KOPT-K1 (cell line): Measurements from ENCODE around the gene RNF13.
"Not testable (repeated sequence)": the region's sequence is repeated elsewhere in the genome, so short reads cannot be mapped to it uniquely, and the experiment has no call there.

Experiments
- H3K27ac ChIP-seq: fragments of 200-600 bp; sonication (generic); 2 replicates; pipeline ENCODE4 v1.5.1; 2016; ENCODE audit warnings: antibody characterized with exemption, mild to moderate bottlenecking, low read depth, low read length; ENCODE audit not compliant: poor library complexity, severe bottlenecking
- H3K36me3 ChIP-seq: fragments of 200-600 bp; sonication (generic); 2 replicates; pipeline ENCODE4 v1.5.1; 2017; ENCODE audit warnings: antibody characterized with exemption, mild to moderate bottlenecking, low read length, moderate library complexity; ENCODE audit not compliant: insufficient read depth
- H3K9me3 ChIP-seq: fragments of 200-600 bp; sonication (generic); 2 replicates; pipeline ENCODE4 v1.5.1; 2017; ENCODE audit warnings: antibody characterized with exemption, low read length, mild to moderate bottlenecking; ENCODE audit not compliant: insufficient read depth, poor library complexity, severe bottlenecking

Gene RNF13

GRCh38 chr3:149844091-149844490 is 31.1 kb downstream of the RNF13 start:
- Histone ChIP-seq H3K27ac (no peak overlapping the region), H3K9me3 (peaks cover 13% of the 10 kb centered on the region), H3K36me3 (peaks cover 20% of the 10 kb centered on the region)

GRCh38 chr3:149845570-149846244 is 32.7 kb downstream of the RNF13 start:
- Histone ChIP-seq H3K36me3 (peaks cover 22% of the 10 kb centered on the region), H3K9me3 (no peaks in the 10 kb centered on the region), H3K27ac (no peak overlapping the region)

DNA sequence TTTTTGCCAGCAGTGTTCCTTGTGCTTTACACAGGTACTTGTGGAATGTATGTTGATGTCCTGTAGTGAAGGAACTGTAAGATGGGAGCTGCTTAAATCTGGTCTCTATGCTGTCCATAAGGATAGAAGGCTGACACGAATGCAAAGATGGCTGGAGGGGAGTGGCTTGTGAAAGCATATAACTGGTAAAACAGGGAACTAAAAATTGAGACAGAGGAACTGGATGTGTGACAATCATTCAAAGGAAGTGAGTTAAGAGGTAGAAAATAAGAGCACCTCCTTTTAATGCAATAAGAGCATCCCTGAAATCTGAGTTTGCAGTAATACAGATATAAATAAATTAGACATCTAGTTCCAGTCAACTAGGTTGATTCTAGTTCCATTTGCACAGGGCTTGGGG is 35.2 kb downstream of the RNF13 start:
- peaks cover 28% of the 10 kb centered on the region for H3K36me3 ChIP-seq
- H3K9me3 ChIP-seq, result no peaks in the 10 kb centered on the region
- no peak overlapping the region for H3K27ac ChIP-seq

DNA sequence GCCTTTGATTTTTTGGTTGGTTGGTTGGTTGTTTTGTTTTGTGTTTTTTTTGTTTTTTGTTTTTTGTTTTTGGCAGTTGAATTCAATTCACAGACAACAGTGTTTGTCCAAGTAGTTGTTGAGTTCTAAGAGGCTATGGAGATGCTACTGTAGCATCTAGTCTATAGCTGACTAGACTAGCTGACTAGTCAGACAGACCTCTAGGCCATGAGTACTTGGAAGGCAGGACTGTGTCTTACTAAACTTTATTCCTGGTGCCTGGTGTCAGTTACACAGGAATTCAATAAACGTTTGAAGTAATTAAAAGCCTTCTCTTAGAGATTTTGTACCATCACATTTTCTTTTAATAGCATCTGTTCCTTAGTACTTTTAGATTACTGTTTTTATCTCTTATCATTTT is 35.7 kb downstream of the RNF13 start:
- H3K36me3 ChIP-seq, result peaks cover 28% of the 10 kb centered on the region
- H3K9me3 ChIP-seq, result no peaks in the 10 kb centered on the region
- H3K27ac ChIP-seq, result no peak overlapping the region

GRCh38 chr3:149850787-149851584 is 38.0 kb downstream of the RNF13 start:
- Histone ChIP-seq H3K36me3 (peaks cover 49% of the 10 kb centered on the region), H3K27ac (no peak overlapping the region), H3K9me3 (no peaks in the 10 kb centered on the region)

GRCh38 chr3:149858911-149859310 is 45.9 kb downstream of the RNF13 start:
- Histone ChIP-seq H3K36me3 (peaks cover 20% of the 10 kb centered on the region; the same call in 1 of the 2 replicates), H3K27ac (no peak overlapping the region), H3K9me3 (no peaks in the 10 kb centered on the region)

DNA sequence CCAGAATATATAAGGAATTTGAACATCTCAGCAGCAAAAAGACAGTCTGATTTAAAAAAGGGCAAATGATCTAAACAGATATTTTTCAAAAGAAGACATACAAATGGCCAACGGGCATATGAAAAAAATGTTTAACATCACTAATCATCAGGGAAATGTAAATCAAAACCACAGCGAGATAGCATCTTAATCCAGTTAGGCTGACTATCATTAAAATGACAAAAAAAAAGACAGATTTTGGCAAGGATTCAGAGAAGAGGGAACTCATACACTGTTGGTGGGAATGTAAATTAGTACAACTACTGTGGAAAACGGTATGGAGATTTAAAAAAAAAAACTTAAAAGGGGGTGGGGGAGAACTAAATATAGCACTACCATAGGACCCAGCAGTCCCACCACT is 47.9 kb downstream of the RNF13 start:
- Histone ChIP-seq H3K9me3 (no peaks in the 10 kb centered on the region), H3K36me3 (peaks cover 7% of the 10 kb centered on the region; the same call in 1 of the 2 replicates), H3K27ac (no peak overlapping the region)

GRCh38 chr3:149867563-149867962 is 54.5 kb downstream of the RNF13 start:
- Histone ChIP-seq H3K27ac (no peak overlapping the region), H3K9me3 (peaks cover 23% of the 10 kb centered on the region), H3K36me3 (peaks cover 13% of the 10 kb centered on the region; the same call in 1 of the 2 replicates)

DNA sequence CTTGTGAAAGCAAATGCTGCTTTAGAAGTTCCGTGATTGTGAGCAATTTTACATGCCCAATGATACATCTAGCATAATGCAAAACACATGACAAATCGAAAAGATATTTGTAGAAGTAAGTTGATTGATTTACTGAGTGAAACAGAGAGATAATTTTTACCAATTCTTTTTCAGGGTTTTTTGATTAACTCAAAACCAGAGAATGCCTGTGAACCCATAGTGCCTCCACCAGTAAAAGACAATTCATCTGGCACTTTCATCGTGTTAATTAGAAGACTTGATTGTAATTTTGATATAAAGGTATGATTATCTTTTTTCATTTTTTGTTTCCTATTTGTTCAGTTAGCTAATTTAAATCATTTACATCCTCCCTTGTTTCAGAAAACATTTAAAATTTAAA is 58.8 kb downstream of the RNF13 start:
- peaks cover 12% of the 10 kb centered on the region; the same call in 1 of the 2 replicates for H3K36me3 ChIP-seq
- H3K27ac ChIP-seq, result no peak overlapping the region
- H3K9me3 ChIP-seq, result peaks cover 23% of the 10 kb centered on the region

GRCh38 chr3:149872589-149872988 is 59.6 kb downstream of the RNF13 start:
- H3K27ac ChIP-seq, result no peak overlapping the region
- H3K36me3 ChIP-seq, result peaks cover 12% of the 10 kb centered on the region; the same call in 1 of the 2 replicates
- peaks cover 23% of the 10 kb centered on the region for H3K9me3 ChIP-seq

- Histone ChIP-seq H3K27ac (no peak overlapping the region), H3K36me3 (peaks cover 4% of the 10 kb centered on the region; the same call in 1 of the 2 replicates)
These were observed 64.7 kb downstream of the RNF13 start for GRCh38 chr3:149877668-149878067.

DNA sequence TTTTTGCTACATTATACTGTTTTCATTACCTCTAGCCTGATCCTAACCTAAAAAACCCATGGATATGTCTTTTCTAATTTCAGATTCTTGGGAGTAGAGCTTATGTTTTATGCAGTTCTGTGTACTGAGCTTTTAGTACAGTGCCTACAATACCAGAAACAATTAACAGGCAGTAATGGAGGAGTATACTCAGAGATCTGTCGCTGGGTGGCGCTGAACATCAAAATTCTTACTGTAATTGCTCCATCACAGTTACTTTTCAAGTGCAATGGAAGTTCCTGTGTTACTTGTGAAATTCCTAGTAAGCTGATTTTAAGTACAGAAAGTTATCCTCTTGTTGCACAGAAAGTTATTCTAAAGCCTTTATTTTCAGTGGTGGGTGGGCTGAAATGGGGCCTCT is 66.9 kb downstream of the RNF13 start:
- no peak overlapping the region for H3K27ac ChIP-seq

More at GRCh38 chr3:149877668-149878067, 64.7 kb downstream of the RNF13 start:
- no peaks in the 10 kb centered on the region for H3K9me3 ChIP-seq

GRCh38 chr3:149881879-149882278 is 68.9 kb downstream of the RNF13 start:
- H3K36me3 ChIP-seq, result 0 out of 2 replicates have a peak, but pooled peaks cover under 1% of the 10 kb centered on the region
- H3K27ac ChIP-seq, result no peak overlapping the region
- peaks cover 10% of the 10 kb centered on the region for H3K9me3 ChIP-seq

More for the DNA sequence above, 66.9 kb downstream of the RNF13 start:
- Histone ChIP-seq H3K36me3 (no peaks in the 10 kb centered on the region), H3K9me3 (peaks cover 10% of the 10 kb centered on the region)

- peaks cover 10% of the 10 kb centered on the region for H3K9me3 ChIP-seq
- no peak overlapping the region for H3K27ac ChIP-seq
- peaks cover 7% of the 10 kb centered on the region; the same call in 1 of the 2 replicates for H3K36me3 ChIP-seq
These were observed 70.1 kb downstream of the RNF13 start for GRCh38 chr3:149883134-149883533.

DNA sequence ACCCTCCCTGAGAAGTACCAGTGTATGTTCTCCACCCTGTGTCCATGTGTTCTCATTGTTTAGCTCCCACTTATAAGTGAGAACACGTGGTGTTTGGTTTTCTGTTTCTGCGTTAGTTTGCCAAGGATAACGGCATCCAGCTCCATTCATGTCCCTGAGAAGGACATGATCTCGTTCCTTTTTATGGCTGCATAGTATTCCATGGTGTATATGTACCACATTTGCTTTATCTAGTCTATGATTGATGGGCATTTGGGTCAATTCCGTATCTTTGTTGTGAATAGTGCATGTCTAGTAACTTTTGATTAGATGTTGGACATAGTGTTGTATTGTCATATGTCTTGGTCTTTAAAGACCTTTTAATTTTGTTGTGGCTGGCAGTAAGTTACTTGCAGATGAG is 70.8 kb downstream of the RNF13 start:
- H3K9me3 ChIP-seq, result peaks cover 10% of the 10 kb centered on the region
- H3K36me3 ChIP-seq, H3K27ac ChIP-seq: not testable (repeated sequence)
